Measurements from ENCODE around the gene RPS10.

Gene RPS10

GRCh38 chr6:34460796-34461507 lies 35.1 kb upstream of the RPS10 start:
- Mint-ChIP-seq H3K27me3 (peaks cover 39% of the 10 kb centered on the region), H3K4me1 (ENCODE audit: low read depth) (peaks cover 27% of the 10 kb centered on the region), H3K36me3 (ENCODE audit: low read depth) (no peaks in the 10 kb centered on the region), H3K4me3 (no peak overlapping the region), H3K9me3 (no peaks in the 10 kb centered on the region), H3K27ac (no peak overlapping the region)
- intact Hi-C loops (cut with micrococcal nuclease) = loop anchor here (1.0 kb wide), 1 partner anchor 148 kb away; no protein-coding TSS in a partner anchor

GRCh38 chr6:34459899-34460593 lies 34.2 kb upstream of the RPS10 start:
- Mint-ChIP-seq H3K4me1 (ENCODE audit: low read depth) (peaks cover 18% of the 10 kb centered on the region), H3K27me3 (peaks cover 31% of the 10 kb centered on the region), H3K4me3 (no peak overlapping the region), H3K36me3 (ENCODE audit: low read depth) (no peaks in the 10 kb centered on the region), H3K9me3 (no peaks in the 10 kb centered on the region), H3K27ac (no peak overlapping the region)
- intact Hi-C loops (cut with micrococcal nuclease) = loop anchor here (1.0 kb wide), 1 partner anchor 149 kb away; no protein-coding TSS in a partner anchor

GRCh38 chr6:34457742-34458735 lies 32.2 kb upstream of the RPS10 start:
- no peak overlapping the region for H3K27ac Mint-ChIP-seq
- H3K36me3 Mint-ChIP-seq (ENCODE audit: low read depth) = no peaks in the 10 kb centered on the region
- H3K27me3 Mint-ChIP-seq = peaks cover 14% of the 10 kb centered on the region
- H3K4me3 Mint-ChIP-seq = no peak overlapping the region
- no peaks in the 10 kb centered on the region for H3K9me3 Mint-ChIP-seq
- H3K4me1 Mint-ChIP-seq (ENCODE audit: low read depth) = peaks cover 18% of the 10 kb centered on the region
- intact Hi-C loops (cut with micrococcal nuclease) = no loop called here

- H3K9me3 Mint-ChIP-seq = no peaks in the 10 kb centered on the region
- intact Hi-C loops (cut with micrococcal nuclease) = no loop called here
- H3K27ac Mint-ChIP-seq = peak overlapping the region; percentile 4
- H3K27me3 Mint-ChIP-seq = peaks cover 7% of the 10 kb centered on the region
- peaks cover 13% of the 10 kb centered on the region for H3K4me1 Mint-ChIP-seq (ENCODE audit: low read depth)
- H3K36me3 Mint-ChIP-seq (ENCODE audit: low read depth) = no peaks in the 10 kb centered on the region
- no peak overlapping the region for H3K4me3 Mint-ChIP-seq
These were observed 31.5 kb upstream of the RPS10 start for GRCh38 chr6:34457382-34457741.

- Mint-ChIP-seq H3K27ac (no peak overlapping the region), H3K4me1 (ENCODE audit: low read depth) (peaks cover 12% of the 10 kb centered on the region), H3K4me3 (no peak overlapping the region), H3K9me3 (peaks cover 9% of the 10 kb centered on the region), H3K27me3 (no peaks in the 10 kb centered on the region), H3K36me3 (ENCODE audit: low read depth) (no peaks in the 10 kb centered on the region)
- intact Hi-C loops (cut with micrococcal nuclease) = no loop called here
These were observed 30.0 kb upstream of the RPS10 start for GRCh38 chr6:34455831-34456230.

DNA sequence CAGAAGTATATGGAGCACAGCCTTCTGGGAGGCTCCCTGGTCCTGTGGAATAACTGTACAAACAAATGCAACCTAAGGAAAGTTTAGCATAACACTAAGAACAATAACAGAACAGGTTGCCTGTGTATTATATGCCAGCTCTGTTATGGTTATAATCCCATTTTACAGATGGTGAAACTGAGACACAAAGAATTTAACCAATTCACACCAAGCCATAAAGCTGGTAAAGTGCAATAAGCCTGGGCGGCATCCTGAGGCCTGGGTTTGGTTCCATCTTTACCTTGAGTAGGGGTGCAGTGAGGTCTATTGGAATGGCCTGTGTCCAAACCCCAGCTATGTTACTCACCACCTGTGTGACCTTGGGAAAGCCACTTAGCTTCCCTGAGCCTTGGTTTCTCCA lies 25.3 kb upstream of the RPS10 start:
- H3K9me3 Mint-ChIP-seq = peaks cover 9% of the 10 kb centered on the region
- H3K4me1 Mint-ChIP-seq (ENCODE audit: low read depth) = peaks cover 12% of the 10 kb centered on the region
- H3K27ac Mint-ChIP-seq = no peak overlapping the region
- no peaks in the 10 kb centered on the region for H3K27me3 Mint-ChIP-seq
- H3K4me3 Mint-ChIP-seq = no peak overlapping the region
- intact Hi-C loops (cut with micrococcal nuclease) = no loop called here
- no peaks in the 10 kb centered on the region for H3K36me3 Mint-ChIP-seq (ENCODE audit: low read depth)

GRCh38 chr6:34447910-34448309 lies 22.0 kb upstream of the RPS10 start:
- H3K27me3 Mint-ChIP-seq = no peaks in the 10 kb centered on the region

GRCh38 chr6:34447386-34447785 lies 21.5 kb upstream of the RPS10 start:
- intact Hi-C loops (cut with micrococcal nuclease) = no loop called here
- Mint-ChIP-seq H3K27ac (peak overlapping the region; percentile 84), H3K4me1 (ENCODE audit: low read depth) (peaks cover 12% of the 10 kb centered on the region), H3K4me3 (peak overlapping the region; percentile 17), H3K27me3 (no peaks in the 10 kb centered on the region), H3K9me3 (peaks cover 9% of the 10 kb centered on the region), H3K36me3 (ENCODE audit: low read depth) (no peaks in the 10 kb centered on the region)

More at GRCh38 chr6:34447910-34448309, 22.0 kb upstream of the RPS10 start:
- H3K9me3 Mint-ChIP-seq = peaks cover 9% of the 10 kb centered on the region
- peak overlapping the region; percentile 84 for H3K27ac Mint-ChIP-seq
- peaks cover 12% of the 10 kb centered on the region for H3K4me1 Mint-ChIP-seq (ENCODE audit: low read depth)
- no peaks in the 10 kb centered on the region for H3K36me3 Mint-ChIP-seq (ENCODE audit: low read depth)
- intact Hi-C loops (cut with micrococcal nuclease) = no loop called here
- H3K4me3 Mint-ChIP-seq = no peak overlapping the region

DNA sequence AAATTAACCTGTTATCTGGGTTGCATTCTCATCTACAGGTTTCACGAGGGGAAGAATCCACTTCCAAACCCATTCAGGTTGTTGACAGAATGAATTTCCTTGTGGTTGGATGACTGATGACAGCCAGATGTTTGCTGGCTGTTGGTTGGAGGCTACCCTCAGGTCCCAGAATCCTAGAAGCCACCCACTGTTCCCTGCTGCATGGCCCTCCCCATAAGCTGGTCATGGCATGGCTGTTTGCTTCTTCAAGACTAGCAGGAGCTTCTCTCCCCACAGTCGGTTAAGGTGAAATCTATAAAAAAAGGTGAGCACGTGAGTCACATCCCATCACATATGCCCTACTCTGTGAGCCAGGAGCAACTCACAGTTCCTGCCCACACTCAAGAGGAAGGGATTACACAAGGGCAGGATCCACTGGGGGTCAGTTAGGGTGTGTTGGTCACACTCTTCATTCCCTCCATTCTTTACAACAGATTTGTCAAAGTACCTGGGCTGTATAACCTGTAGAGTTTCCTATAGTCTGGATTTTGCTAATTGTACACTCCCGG lies 19.5 kb upstream of the RPS10 start:
- Mint-ChIP-seq H3K27ac (no peak overlapping the region), H3K36me3 (ENCODE audit: low read depth) (no peaks in the 10 kb centered on the region), H3K9me3 (no peaks in the 10 kb centered on the region), H3K27me3 (no peaks in the 10 kb centered on the region), H3K4me1 (ENCODE audit: low read depth) (peaks cover 12% of the 10 kb centered on the region), H3K4me3 (no peak overlapping the region)
- intact Hi-C loops (cut with micrococcal nuclease) = no loop called here

DNA sequence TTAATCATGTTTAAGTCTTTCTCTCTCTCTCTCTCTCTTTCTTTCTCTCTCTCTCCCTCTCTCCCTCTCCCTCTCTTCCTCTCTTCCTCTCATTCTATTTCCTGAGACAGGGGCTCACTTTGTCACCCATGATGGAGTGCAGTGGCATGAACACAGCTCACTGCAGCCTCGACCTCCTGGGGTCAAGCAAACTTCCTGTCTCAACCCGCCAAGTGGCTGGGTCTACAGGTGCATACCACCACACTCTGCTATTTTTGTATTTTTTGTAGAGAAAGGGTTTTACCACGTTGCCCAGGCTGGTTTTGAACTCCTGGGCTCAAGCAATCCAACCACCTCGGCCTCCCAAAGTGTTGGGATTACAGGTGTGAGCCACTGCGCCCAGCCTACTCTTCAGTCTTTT lies 15.7 kb upstream of the RPS10 start:
- intact Hi-C loops (cut with micrococcal nuclease) = no loop called here
- H3K27ac Mint-ChIP-seq = no peak overlapping the region
- no peaks in the 10 kb centered on the region for H3K4me1 Mint-ChIP-seq (ENCODE audit: low read depth)
- H3K9me3 Mint-ChIP-seq = peaks cover 7% of the 10 kb centered on the region
- no peaks in the 10 kb centered on the region for H3K27me3 Mint-ChIP-seq
- H3K4me3 Mint-ChIP-seq = no peak overlapping the region
- H3K36me3 Mint-ChIP-seq (ENCODE audit: low read depth) = no peaks in the 10 kb centered on the region

- no peak overlapping the region for H3K4me3 Mint-ChIP-seq
- no peak overlapping the region for H3K27ac Mint-ChIP-seq
- intact Hi-C loops (cut with micrococcal nuclease) = no loop called here
- peaks cover 7% of the 10 kb centered on the region for H3K9me3 Mint-ChIP-seq
- no peaks in the 10 kb centered on the region for H3K4me1 Mint-ChIP-seq (ENCODE audit: low read depth)
- H3K27me3 Mint-ChIP-seq = no peaks in the 10 kb centered on the region
- H3K36me3 Mint-ChIP-seq (ENCODE audit: low read depth) = no peaks in the 10 kb centered on the region
These were observed 13.6 kb upstream of the RPS10 start for GRCh38 chr6:34439442-34439841.

DNA sequence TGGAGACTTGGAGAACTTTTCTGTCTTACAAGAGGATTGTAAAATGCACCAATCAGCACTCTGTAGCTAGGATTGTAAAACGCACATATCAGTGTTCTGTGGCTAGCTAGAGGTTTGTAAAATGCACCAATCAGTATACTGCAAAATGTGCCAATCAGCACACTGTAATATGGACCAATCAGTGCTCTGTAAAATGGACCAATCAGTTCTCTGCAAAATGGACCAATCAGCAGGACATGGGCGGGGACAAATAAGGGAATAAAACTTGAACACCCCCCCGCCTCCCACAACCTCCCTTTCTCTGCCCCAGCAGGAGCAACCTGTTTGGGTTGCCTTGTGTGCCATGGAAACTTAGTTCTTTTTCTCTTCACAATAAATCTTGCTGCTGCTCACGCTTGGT lies 12.8 kb upstream of the RPS10 start:
- H3K36me3 Mint-ChIP-seq (ENCODE audit: low read depth) = no peaks in the 10 kb centered on the region
- H3K27ac Mint-ChIP-seq = no peak overlapping the region
- intact Hi-C loops (cut with micrococcal nuclease) = no loop called here
- no peaks in the 10 kb centered on the region for H3K27me3 Mint-ChIP-seq
- no peaks in the 10 kb centered on the region for H3K4me1 Mint-ChIP-seq (ENCODE audit: low read depth)
- H3K4me3 Mint-ChIP-seq = no peak overlapping the region
- peaks cover 7% of the 10 kb centered on the region for H3K9me3 Mint-ChIP-seq

GRCh38 chr6:34437644-34437970 lies 11.7 kb upstream of the RPS10 start:
- H3K27me3 Mint-ChIP-seq = peaks cover 2% of the 10 kb centered on the region
- intact Hi-C loops (cut with micrococcal nuclease) = no loop called here
- H3K27ac Mint-ChIP-seq = no peak overlapping the region
- H3K4me1 Mint-ChIP-seq (ENCODE audit: low read depth) = no peaks in the 10 kb centered on the region
- H3K9me3 Mint-ChIP-seq = peaks cover 7% of the 10 kb centered on the region
- no peaks in the 10 kb centered on the region for H3K36me3 Mint-ChIP-seq (ENCODE audit: low read depth)
- H3K4me3 Mint-ChIP-seq = no peak overlapping the region
